ENCODE measurements around the gene OLIG1. TPM values are rescaled to one million over a fixed set of nuclear protein-coding genes. Genes with fewer than 3 reads are reported as not detected.

The OLIG1 gene
- total and polyA plus RNA-seq, 2 of the 13 experiments (the other 11 are each of a cell fraction or from before 2014, with no cell fraction given) = not detected

- ATAC-seq = no peak
- H3K79me2 ChIP-seq (ENCODE audit: insufficient read depth, low read length) = no peaks in the 10 kb centered on the region
- no peaks in the 10 kb centered on the region for H3K36me3 ChIP-seq (replicated peaks in 1 of 2; ENCODE audit: control insufficient read depth in 1 of 2, insufficient read depth in 2 of 2, low read length in 2 of 2)
- 41% methylated on average over 16 of the region's 16 CpGs for WGBS (ENCODE audit: low lambda C conversion rate)
- POLR2A ChIA-PET = no interaction called here
- no peaks in the 10 kb centered on the region for H3K9me3 ChIP-seq (ENCODE audit: low read length)
- no peak for DNase-seq (ENCODE audit: low spot score)
- no peak overlapping the region for H3K4me2 ChIP-seq (ENCODE audit: low read depth, low read length)
- no TSS peak for BruUV-seq (replicated peaks)
- CTCF ChIA-PET (ENCODE audit: low intra/inter-chr PET ratio, low total read pairs) = no interaction called here
- FAIRE-seq = no peak
- H3K27ac ChIP-seq (ENCODE audit: extremely low read length, insufficient read depth, low read length) = no peak overlapping the region
- H4K20me1 ChIP-seq (ENCODE audit: insufficient read depth, low read length) = no peaks in the 10 kb centered on the region
- no peak overlapping the region for H3K4me3 ChIP-seq (replicated peaks in 1 of 3; ENCODE audit: insufficient read depth in 1 of 3, low read depth in 2 of 3, low read length in 3 of 3)
- in situ Hi-C loops (cut with HindIII; ENCODE audit: extremely low pct_ligation_motif_present, low pct_unique_long_range_greater_than_20kb) (no loop called here), intact Hi-C loops (cut with micrococcal nuclease; ENCODE audit: unreplicated experiment) (no loop called here)
- H3K9ac ChIP-seq (ENCODE audit: insufficient read depth, low read depth, low read length) = no peak overlapping the region
- no peaks in the 10 kb centered on the region for H3K4me1 ChIP-seq (ENCODE audit: insufficient read depth, low read length)
- no peak overlapping the region for H2AFZ ChIP-seq (ENCODE audit: low read length)
- peaks cover 0 to 33% of the 10 kb centered on the region in 2 experiments; a peak in 3 of 5 replicates for H3K27me3 ChIP-seq (ENCODE audit: control insufficient read depth in 1 of 2, insufficient read depth in 2 of 2, low read length in 2 of 2)
- no peak for TF ChIP-seq ZSCAN12 (CRISPR knock-in tag; IDR thresholded peaks at IDR 0.05)
- no peak for TF ChIP-seq XRCC5 (optimal IDR thresholded peaks at IDR 0.05; ENCODE audit: low read length)
- no peak for TF ChIP-seq BORCS8-MEF2B (CRISPR knock-in tag; IDR thresholded peaks at IDR 0.05)
- TF ChIP-seq NFE2L1 (CRISPR knock-in tag; IDR thresholded peaks at IDR 0.05; ENCODE audit: borderline replicate concordance) = no peak
- TF ChIP-seq ZNF367 (CRISPR knock-in tag; IDR thresholded peaks at IDR 0.05; ENCODE audit: borderline replicate concordance) = no peak
- no peak for TF ChIP-seq ZFY (CRISPR knock-in tag; IDR thresholded peaks at IDR 0.05)
- TF ChIP-seq HMGXB3 (CRISPR knock-in tag; IDR thresholded peaks at IDR 0.05; ENCODE audit: borderline replicate concordance) = no peak
- no peak for TF ChIP-seq RFX1 (IDR thresholded peaks at IDR 0.05)
- TF ChIP-seq, protein P1, sequence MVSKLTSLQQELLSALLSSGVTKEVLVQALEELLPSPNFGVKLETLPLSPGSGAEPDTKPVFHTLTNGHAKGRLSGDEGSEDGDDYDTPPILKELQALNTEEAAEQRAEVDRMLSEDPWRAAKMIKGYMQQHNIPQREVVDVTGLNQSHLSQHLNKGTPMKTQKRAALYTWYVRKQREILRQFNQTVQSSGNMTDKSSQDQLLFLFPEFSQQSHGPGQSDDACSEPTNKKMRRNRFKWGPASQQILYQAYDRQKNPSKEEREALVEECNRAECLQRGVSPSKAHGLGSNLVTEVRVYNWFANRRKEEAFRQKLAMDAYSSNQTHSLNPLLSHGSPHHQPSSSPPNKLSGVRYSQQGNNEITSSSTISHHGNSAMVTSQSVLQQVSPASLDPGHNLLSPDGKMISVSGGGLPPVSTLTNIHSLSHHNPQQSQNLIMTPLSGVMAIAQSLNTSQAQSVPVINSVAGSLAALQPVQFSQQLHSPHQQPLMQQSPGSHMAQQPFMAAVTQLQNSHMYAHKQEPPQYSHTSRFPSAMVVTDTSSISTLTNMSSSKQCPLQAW (CRISPR knock-in tag; IDR thresholded peaks at IDR 0.05) = no peak
- TF ChIP-seq MBNL3 (CRISPR knock-in tag; conservative IDR thresholded peaks at IDR 0.05) = no peak
- no peak for TF ChIP-seq ZNF230 (CRISPR knock-in tag; IDR thresholded peaks at IDR 0.05)
- no peak for TF ChIP-seq RFX3 (CRISPR knock-in tag; IDR thresholded peaks at IDR 0.05)
- TF ChIP-seq NKX3-1 (CRISPR knock-in tag; IDR thresholded peaks at IDR 0.05) = no peak
- TF ChIP-seq, protein P2, sequence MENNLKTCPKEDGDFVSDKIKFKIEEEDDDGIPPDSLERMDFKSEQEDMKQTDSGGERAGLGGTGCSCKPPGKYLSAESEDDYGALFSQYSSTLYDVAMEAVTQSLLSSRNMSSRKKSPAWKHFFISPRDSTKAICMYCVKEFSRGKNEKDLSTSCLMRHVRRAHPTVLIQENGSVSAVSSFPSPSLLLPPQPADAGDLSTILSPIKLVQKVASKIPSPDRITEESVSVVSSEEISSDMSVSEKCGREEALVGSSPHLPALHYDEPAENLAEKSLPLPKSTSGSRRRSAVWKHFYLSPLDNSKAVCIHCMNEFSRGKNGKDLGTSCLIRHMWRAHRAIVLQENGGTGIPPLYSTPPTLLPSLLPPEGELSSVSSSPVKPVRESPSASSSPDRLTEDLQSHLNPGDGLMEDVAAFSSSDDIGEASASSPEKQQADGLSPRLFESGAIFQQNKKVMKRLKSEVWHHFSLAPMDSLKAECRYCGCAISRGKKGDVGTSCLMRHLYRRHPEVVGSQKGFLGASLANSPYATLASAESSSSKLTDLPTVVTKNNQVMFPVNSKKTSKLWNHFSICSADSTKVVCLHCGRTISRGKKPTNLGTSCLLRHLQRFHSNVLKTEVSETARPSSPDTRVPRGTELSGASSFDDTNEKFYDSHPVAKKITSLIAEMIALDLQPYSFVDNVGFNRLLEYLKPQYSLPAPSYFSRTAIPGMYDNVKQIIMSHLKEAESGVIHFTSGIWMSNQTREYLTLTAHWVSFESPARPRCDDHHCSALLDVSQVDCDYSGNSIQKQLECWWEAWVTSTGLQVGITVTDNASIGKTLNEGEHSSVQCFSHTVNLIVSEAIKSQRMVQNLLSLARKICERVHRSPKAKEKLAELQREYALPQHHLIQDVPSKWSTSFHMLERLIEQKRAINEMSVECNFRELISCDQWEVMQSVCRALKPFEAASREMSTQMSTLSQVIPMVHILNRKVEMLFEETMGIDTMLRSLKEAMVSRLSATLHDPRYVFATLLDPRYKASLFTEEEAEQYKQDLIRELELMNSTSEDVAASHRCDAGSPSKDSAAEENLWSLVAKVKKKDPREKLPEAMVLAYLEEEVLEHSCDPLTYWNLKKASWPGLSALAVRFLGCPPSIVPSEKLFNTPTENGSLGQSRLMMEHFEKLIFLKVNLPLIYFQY (CRISPR knock-in tag; IDR thresholded peaks at IDR 0.05; ENCODE audit: borderline replicate concordance) = no peak
- TF ChIP-seq KAT8 (CRISPR knock-in tag; IDR thresholded peaks at IDR 0.05) = no peak
- no peak for TF ChIP-seq ZNF83 (CRISPR knock-in tag; IDR thresholded peaks at IDR 0.05; ENCODE audit: borderline replicate concordance)
- no peak for TF ChIP-seq ZNF256 (CRISPR knock-in tag; conservative IDR thresholded peaks at IDR 0.05)
These were observed 18.0 kb upstream of the OLIG1 start for GRCh38 chr21:33051925-33052324.

All from HepG2 (cell line).